Suprapubic skin (tissue), 4 donors: ENCODE data around the gene AVPR1B. TPM values are rescaled to one million over a fixed set of nuclear protein-coding genes. Genes with fewer than 3 reads are reported as not detected.
A peak's percentile ranks its signal among the peaks of the same experiment; 100 is the strongest.

Experiments used
- DNase-seq, 2 donors: peaks; one replicate each; pipeline ENCODE4 v3.0.0-alpha.2; 2019; ENCODE audit warnings: low spot score in 2 of 2
- H3K27ac ChIP-seq: fragments of 200-600 bp; sonication (generic); one replicate; pipeline ENCODE4 v1.5.1; 2019
- H3K27me3 ChIP-seq: fragments of 200-600 bp; sonication (generic); one replicate; pipeline ENCODE4 v1.5.1; 2019
- H3K36me3 ChIP-seq: fragments of 200-600 bp; sonication (generic); one replicate; pipeline ENCODE4 v1.5.1; 2019
- H3K4me1 ChIP-seq: fragments of 200-600 bp; sonication (generic); one replicate; pipeline ENCODE4 v1.5.1; 2019
- H3K4me3 ChIP-seq: fragments of 200-600 bp; sonication (generic); one replicate; pipeline ENCODE4 v1.5.1; 2019; ENCODE audit warnings: mild to moderate bottlenecking
- H3K9me3 ChIP-seq: fragments of 200-600 bp; sonication (generic); one replicate; pipeline ENCODE4 v1.5.1; 2019
- EP300 ChIP-seq: sonication (generic); formaldehyde crosslinking; IDR thresholded peaks from one replicate; pipeline ENCODE4 v1.6.1; 2017; ENCODE audit warnings: antibody characterized with exemption
- POLR2A ChIP-seq, 2 donors: fragments of 450-650 bp; IDR thresholded peaks; one replicate each; pipeline ENCODE4 v1.6.1; 2017; ENCODE audit warnings: antibody characterized with exemption in 2 of 2, mild to moderate bottlenecking in 2 of 2, moderate library complexity in 2 of 2
- POLR2AphosphoS5 ChIP-seq, 3 donors: sonication (generic); formaldehyde crosslinking; IDR thresholded peaks; one replicate each; pipeline ENCODE4 v1.6.1; 2017; ENCODE audit warnings: antibody characterized with exemption in 3 of 3
- WGBS: methylation state at CpG from one replicate; pipeline ENCODE4 v1.1.5; 2018; 5-methylcytosine and 5-hydroxymethylcytosine counted together
- total RNA-seq, 4 donors: library from RNA; depleted of rRNA; stranded (reverse); fragments of >200 nt; gene quantifications; one replicate each; pipeline ENCODE4 v1.1.0, GENCODE V29; 2016
- TF ChIP-seq, protein P1 (sequence below), 2 donors: fragments of 200-600 bp in 1 of 2; fragments of 450-650 bp in 1 of 2; sonication (generic) in 1 of 2; IDR thresholded peaks; one replicate each; pipeline ENCODE4 v1.5.1; 2016 to 2019; ENCODE audit warnings: antibody characterized with exemption in 2 of 2, mild to moderate bottlenecking in 1 of 2, moderate library complexity in 1 of 2

The AVPR1B gene, protein sequence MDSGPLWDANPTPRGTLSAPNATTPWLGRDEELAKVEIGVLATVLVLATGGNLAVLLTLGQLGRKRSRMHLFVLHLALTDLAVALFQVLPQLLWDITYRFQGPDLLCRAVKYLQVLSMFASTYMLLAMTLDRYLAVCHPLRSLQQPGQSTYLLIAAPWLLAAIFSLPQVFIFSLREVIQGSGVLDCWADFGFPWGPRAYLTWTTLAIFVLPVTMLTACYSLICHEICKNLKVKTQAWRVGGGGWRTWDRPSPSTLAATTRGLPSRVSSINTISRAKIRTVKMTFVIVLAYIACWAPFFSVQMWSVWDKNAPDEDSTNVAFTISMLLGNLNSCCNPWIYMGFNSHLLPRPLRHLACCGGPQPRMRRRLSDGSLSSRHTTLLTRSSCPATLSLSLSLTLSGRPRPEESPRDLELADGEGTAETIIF
- total RNA-seq: not detected

DNA sequence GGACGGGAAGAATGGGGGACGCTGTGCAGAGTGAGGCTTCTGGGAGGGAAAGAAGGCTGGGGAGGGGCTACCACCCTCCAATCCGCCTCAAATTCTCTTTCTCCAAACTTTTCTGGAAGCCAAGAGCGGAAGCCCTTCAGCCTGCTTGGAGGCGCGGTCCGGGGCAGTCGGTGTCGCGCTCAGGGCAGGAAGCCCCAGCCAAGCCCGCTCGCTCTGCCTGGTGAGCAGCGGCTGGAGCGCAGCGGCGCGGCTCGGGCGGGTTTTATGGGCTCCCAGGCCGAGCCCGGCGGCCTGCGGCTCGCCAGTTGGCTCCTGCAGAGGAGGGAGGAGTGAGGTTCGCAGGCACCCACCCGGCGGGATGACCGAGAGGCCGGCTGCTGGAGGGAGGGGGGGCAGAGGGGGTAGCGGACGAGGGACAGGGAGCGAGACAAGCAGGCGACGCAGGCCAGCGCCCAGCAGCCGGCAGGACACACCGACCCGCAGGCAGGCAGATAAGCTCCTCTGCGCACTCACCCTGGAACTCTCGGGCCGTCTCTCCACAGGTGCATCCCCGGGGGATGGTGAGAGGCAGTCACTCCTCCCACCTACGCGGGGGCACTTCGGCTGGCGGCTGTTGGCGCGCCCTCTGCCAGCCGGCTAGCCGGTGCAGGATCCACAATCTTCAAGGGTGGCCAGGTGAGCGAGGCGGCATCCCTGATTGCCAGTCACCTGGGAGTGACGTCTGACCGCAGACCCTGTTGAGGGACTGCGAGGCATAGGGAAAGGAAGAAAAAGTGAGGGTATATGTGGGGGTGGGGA lies at the start of gene AVPR1B:
Gene AVPR1B, minus strand, starts transcription at position 238 of the 798 bp plus-strand sequence. CDS start 498 bp downstream, outside the sequence.
- DNase-seq: no peak
- peak within 1 kb of the TSS; percentile 52 for H3K4me3 ChIP-seq
- TF ChIP-seq, protein P1, sequence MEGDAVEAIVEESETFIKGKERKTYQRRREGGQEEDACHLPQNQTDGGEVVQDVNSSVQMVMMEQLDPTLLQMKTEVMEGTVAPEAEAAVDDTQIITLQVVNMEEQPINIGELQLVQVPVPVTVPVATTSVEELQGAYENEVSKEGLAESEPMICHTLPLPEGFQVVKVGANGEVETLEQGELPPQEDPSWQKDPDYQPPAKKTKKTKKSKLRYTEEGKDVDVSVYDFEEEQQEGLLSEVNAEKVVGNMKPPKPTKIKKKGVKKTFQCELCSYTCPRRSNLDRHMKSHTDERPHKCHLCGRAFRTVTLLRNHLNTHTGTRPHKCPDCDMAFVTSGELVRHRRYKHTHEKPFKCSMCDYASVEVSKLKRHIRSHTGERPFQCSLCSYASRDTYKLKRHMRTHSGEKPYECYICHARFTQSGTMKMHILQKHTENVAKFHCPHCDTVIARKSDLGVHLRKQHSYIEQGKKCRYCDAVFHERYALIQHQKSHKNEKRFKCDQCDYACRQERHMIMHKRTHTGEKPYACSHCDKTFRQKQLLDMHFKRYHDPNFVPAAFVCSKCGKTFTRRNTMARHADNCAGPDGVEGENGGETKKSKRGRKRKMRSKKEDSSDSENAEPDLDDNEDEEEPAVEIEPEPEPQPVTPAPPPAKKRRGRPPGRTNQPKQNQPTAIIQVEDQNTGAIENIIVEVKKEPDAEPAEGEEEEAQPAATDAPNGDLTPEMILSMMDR (IDR thresholded peaks at IDR 0.05): no peak
- TF ChIP-seq POLR2A (IDR thresholded peaks at IDR 0.05) (no peak), EP300 (no peak), POLR2AphosphoS5 (IDR thresholded peaks at IDR 0.05) (no peak)

DNA sequence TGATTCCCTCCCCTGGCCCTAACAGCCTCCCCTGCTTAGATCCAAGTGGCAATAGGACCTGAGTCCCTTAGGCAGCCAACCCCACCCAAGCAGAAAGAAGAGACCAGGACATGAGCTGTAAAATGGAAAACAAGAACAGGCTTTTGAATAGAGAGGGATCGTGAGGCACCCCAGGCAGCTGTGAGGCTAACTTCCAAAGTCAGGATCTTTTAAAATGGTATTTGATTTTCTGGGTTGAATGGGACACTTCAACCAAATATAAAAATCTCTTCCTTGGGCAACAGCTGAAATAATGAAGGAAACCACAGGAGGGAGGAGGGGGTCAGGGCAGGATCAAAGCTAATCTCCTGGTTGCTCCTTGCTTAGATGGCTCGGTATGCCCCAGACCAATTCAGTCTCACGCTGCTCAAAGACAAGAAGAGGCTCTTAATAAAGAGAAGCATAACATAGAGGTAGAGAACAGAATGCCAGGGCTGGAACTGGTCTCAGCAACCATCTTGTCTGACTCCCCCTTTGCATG lies 28.6 kb upstream of the AVPR1B start:
- H3K27me3 ChIP-seq: peaks cover 15% of the 10 kb centered on the region
- H3K4me1 ChIP-seq: no peaks in the 10 kb centered on the region
- no peak for TF ChIP-seq POLR2A (IDR thresholded peaks at IDR 0.05)
- H3K4me3 ChIP-seq: no peak overlapping the region
- WGBS: 50% methylated on average over 3 of the region's 3 CpGs
- no peaks in the 10 kb centered on the region for H3K9me3 ChIP-seq
- H3K36me3 ChIP-seq: no peaks in the 10 kb centered on the region
- no peak for DNase-seq
- no peak overlapping the region for H3K27ac ChIP-seq

More for the DNA sequence above, at the start of gene AVPR1B:
- Histone ChIP-seq H3K36me3 (no peaks in the 10 kb centered on the region), H3K9me3 (no peaks in the 10 kb centered on the region), H3K4me1 (peaks cover 20% of the 10 kb centered on the region), H3K27ac (no peak within 1 kb of the TSS), H3K27me3 (peaks cover 14% of the 10 kb centered on the region)
- WGBS: 3% methylated on average over 26 of the region's 55 CpGs

DNA sequence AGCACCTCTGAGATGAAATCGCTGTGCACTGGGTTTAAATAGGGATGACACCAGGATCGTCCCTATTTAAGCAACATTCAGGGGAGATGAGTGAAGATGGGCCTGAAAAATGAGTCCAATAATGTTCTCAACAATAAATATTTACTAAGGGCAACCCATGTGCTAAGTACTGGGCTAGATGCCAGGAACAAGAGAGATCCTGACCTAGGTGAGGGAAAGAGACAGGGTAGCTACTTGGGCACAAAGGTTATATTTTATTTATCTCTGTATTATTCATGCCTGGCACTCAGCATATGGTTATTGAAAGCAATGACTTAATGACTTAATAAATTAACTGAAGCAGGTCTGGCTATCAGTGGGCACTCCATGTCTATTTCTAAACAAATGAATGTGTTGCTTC lies 27.4 kb upstream of the AVPR1B start:
- peaks cover 15% of the 10 kb centered on the region for H3K27me3 ChIP-seq
- H3K36me3 ChIP-seq: no peaks in the 10 kb centered on the region
- no peaks in the 10 kb centered on the region for H3K9me3 ChIP-seq
- no peaks in the 10 kb centered on the region for H3K4me1 ChIP-seq
- no peak for DNase-seq
- H3K27ac ChIP-seq: no peak overlapping the region
- H3K4me3 ChIP-seq: no peak overlapping the region
- 78% methylated on average over 2 of the region's 2 CpGs for WGBS
- TF ChIP-seq POLR2AphosphoS5 (IDR thresholded peaks at IDR 0.05): no peak
- no peak for TF ChIP-seq EP300
- TF ChIP-seq, protein P1 (IDR thresholded peaks at IDR 0.05): no peak
- no peak for TF ChIP-seq POLR2A (IDR thresholded peaks at IDR 0.05)

DNA sequence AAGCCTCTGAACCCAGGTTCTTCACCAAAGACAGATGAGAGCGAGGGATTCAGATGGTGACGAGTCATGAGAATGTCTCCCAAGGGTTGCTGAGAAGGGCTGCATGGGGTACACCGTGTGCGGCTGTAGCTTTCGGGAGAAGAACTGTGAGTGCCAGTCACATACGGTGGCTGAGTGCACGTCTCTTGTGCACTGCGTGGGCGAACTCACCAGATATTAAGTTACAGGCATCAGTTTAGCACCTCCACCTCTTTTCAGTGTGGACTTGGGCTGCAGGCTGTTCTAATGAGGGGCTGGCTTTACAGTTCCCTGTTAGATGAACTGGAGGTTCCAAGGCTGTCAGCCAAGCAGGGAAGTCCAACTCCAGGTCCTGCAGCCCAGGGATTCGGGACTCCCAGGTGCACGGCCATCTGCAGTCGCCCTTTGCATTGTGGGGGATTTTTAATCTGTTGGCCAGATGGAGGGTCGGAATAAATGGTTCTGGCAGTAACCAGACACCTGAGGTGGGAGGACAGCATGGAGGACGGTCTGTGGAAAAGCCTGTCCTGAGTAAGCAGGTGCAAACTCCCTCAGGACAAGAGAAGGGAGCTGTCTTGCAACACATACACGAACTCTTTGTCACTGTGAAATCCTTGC lies 26.5 kb upstream of the AVPR1B start:
- H3K4me1 ChIP-seq: no peaks in the 10 kb centered on the region
- H3K36me3 ChIP-seq: no peaks in the 10 kb centered on the region
- no peaks in the 10 kb centered on the region for H3K9me3 ChIP-seq
- H3K27ac ChIP-seq: no peak overlapping the region
- no peak for DNase-seq
- TF ChIP-seq, protein P1 (IDR thresholded peaks at IDR 0.05): no peak
- TF ChIP-seq POLR2A (IDR thresholded peaks at IDR 0.05) (no peak), EP300 (no peak), POLR2AphosphoS5 (IDR thresholded peaks at IDR 0.05) (no peak)
- H3K27me3 ChIP-seq: peaks cover 19% of the 10 kb centered on the region
- WGBS: 92% methylated on average over 7 of the region's 15 CpGs
- no peak overlapping the region for H3K4me3 ChIP-seq

DNA sequence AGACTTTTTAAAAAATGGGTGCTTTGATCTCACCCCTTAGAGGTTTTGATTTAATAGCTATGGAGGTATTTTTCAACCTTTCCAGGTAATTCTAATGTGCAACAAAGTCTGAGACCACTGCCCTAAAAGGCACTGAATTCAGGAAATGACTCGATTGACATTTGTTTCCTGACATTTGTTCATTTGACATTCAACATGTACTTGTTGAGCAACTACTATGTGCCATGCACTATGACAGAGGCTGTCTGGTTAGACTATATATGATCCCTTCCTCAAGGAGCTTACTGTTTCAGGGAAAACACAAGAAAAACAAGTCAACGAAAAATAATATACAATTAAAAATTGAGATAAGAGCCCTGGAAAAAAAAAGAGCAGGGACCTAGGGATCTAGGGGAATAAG lies 25.6 kb upstream of the AVPR1B start:
- Histone ChIP-seq H3K4me3 (no peak overlapping the region), H3K36me3 (no peaks in the 10 kb centered on the region), H3K4me1 (no peaks in the 10 kb centered on the region), H3K27me3 (peaks cover 19% of the 10 kb centered on the region), H3K9me3 (no peaks in the 10 kb centered on the region), H3K27ac (no peak overlapping the region)
- whole genome bisulfite sequencing: 69% methylated on average over 2 of the region's 2 CpGs
- TF ChIP-seq POLR2AphosphoS5 (IDR thresholded peaks at IDR 0.05): no peak
- no peak for DNase-seq
